HepG2 (cell line): Measurements from ENCODE around the gene HMCN1.

Experiments used
- KDM1A ChIP-seq: IDR thresholded peaks from 2 replicates; pipeline ENCODE4 v1.6.1; 2016; ENCODE audit warnings: missing compliant biosample characterization
- MAFK ChIP-seq, 2 experiments: IDR thresholded peaks in 1 of 2; conservative IDR thresholded peaks in 1 of 2; 2 replicates each; pipeline ENCODE4 v1.6.1; 2011; ENCODE audit warnings: improper control_type of control experiment in 2 of 2, low read length in 2 of 2
- THAP7 ChIP-seq: sonication (generic); formaldehyde crosslinking; IDR thresholded peaks from 2 replicates; pipeline ENCODE4 v1.8.1; 2023; ENCODE audit warnings: mild to moderate bottlenecking, missing genetic modification reagents
- ZHX1 ChIP-seq: sonication (generic); formaldehyde crosslinking; IDR thresholded peaks from 2 replicates; pipeline ENCODE4 v1.8.1; 2022; ENCODE audit warnings: low read depth, mild to moderate bottlenecking, missing genetic modification reagents
- ZNF282 ChIP-seq: fragments of 450-650 bp; IDR thresholded peaks from 2 replicates; pipeline ENCODE4 v1.6.1; 2018; ENCODE audit not compliant: partially characterized antibody
- TF ChIP-seq, protein P1 (sequence below): sonication (generic); formaldehyde crosslinking; IDR thresholded peaks from 2 replicates; pipeline ENCODE4 v1.5.0; 2020; ENCODE audit warnings: mild to moderate bottlenecking, missing genetic modification reagents, moderate library complexity

- TF ChIP-seq, protein P1, sequence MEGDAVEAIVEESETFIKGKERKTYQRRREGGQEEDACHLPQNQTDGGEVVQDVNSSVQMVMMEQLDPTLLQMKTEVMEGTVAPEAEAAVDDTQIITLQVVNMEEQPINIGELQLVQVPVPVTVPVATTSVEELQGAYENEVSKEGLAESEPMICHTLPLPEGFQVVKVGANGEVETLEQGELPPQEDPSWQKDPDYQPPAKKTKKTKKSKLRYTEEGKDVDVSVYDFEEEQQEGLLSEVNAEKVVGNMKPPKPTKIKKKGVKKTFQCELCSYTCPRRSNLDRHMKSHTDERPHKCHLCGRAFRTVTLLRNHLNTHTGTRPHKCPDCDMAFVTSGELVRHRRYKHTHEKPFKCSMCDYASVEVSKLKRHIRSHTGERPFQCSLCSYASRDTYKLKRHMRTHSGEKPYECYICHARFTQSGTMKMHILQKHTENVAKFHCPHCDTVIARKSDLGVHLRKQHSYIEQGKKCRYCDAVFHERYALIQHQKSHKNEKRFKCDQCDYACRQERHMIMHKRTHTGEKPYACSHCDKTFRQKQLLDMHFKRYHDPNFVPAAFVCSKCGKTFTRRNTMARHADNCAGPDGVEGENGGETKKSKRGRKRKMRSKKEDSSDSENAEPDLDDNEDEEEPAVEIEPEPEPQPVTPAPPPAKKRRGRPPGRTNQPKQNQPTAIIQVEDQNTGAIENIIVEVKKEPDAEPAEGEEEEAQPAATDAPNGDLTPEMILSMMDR: no peak
- TF ChIP-seq ZNF282: no peak
- TF ChIP-seq KDM1A (CRISPR knock-in tag): no peak
- TF ChIP-seq THAP7 (CRISPR knock-in tag): no peak
- no peak for TF ChIP-seq ZHX1 (CRISPR knock-in tag)
- TF ChIP-seq MAFK (conservative IDR thresholded peaks at IDR 0.05 in 1 of 2, IDR thresholded peaks at IDR 0.05 in 1 of 2; ENCODE audit: low read length in 2 of 2): no peak
These were observed 87.6 kb downstream of the HMCN1 start for GRCh38 chr1:185821612-185822385.
